ENCODE measurements around the gene NCBP2L. TPM values are rescaled to one million over a fixed set of nuclear protein-coding genes. Genes with fewer than 3 reads are reported as not detected.

The NCBP2L gene
- total RNA-seq, 1 donor from 2014 or later = not detected

DNA sequence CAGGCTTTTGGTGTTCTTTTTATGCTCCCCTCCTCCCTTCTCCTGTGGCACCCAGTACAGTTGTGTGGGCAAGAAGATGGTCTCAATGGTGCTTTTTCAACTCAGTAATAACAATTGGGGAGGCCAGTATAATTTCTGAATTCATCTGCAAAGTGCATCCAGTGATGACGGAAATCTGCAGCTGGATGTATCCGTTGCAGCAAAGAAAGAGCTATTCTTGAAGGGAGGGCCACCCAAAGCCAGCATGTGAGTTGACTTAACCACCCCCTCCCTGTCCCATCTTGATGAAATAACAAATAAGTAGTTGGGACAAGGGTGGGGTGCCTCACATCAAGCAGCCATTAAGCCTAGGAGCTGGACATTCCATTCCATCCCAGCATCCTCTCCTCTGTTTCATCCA lies 32.7 kb upstream of the NCBP2L start:
- peaks cover 82% of the 10 kb centered on the region for H3K4me1 ChIP-seq
- TF ChIP-seq, protein P1, sequence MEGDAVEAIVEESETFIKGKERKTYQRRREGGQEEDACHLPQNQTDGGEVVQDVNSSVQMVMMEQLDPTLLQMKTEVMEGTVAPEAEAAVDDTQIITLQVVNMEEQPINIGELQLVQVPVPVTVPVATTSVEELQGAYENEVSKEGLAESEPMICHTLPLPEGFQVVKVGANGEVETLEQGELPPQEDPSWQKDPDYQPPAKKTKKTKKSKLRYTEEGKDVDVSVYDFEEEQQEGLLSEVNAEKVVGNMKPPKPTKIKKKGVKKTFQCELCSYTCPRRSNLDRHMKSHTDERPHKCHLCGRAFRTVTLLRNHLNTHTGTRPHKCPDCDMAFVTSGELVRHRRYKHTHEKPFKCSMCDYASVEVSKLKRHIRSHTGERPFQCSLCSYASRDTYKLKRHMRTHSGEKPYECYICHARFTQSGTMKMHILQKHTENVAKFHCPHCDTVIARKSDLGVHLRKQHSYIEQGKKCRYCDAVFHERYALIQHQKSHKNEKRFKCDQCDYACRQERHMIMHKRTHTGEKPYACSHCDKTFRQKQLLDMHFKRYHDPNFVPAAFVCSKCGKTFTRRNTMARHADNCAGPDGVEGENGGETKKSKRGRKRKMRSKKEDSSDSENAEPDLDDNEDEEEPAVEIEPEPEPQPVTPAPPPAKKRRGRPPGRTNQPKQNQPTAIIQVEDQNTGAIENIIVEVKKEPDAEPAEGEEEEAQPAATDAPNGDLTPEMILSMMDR (IDR thresholded peaks at IDR 0.05; ENCODE audit: borderline replicate concordance) = no peak
- no peak overlapping the region for H3K27ac ChIP-seq (replicated peaks)
- H3K27me3 ChIP-seq (ENCODE audit: low read depth) = no peaks in the 10 kb centered on the region
- intact Hi-C loops (cut with micrococcal nuclease) = no loop called here
- no peak overlapping the region for H3K4me3 ChIP-seq
- DNase-seq = no peak
- no peaks in the 10 kb centered on the region for H3K9me3 ChIP-seq (replicated peaks)
- H3K36me3 ChIP-seq = no peaks in the 10 kb centered on the region

DNA sequence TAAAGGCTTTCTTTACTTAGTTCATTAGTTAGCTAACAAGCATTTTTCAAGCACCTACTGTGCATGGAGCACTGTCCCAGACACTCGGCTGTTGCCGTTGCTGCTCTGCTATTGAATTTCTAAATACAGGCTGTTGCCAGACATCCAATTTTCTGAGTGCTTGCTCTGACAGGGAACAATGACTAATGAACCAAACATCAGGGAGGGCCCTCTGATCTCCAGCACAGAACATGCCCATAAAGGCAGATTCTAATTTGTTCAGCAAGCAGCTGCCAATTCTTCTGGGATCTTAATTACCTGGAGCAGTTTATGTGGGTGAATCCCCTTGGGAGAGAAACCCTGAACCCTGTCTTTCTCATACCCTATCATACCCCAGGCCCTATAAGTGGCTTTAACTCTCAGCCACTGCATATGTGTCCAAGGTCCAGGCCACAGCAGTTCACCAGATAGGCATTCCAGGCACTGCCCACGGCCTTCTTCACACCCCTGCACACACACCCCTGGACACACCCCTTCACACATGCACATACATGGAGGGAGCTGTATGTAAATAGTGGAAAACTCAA lies 29.9 kb upstream of the NCBP2L start:
- Histone ChIP-seq H3K27ac (replicated peaks) (peak overlapping the region; percentile 87), H3K4me1 (peaks cover 82% of the 10 kb centered on the region), H3K9me3 (replicated peaks) (no peaks in the 10 kb centered on the region), H3K4me3 (no peak overlapping the region), H3K27me3 (ENCODE audit: low read depth) (no peaks in the 10 kb centered on the region), H3K36me3 (no peaks in the 10 kb centered on the region)
- intact Hi-C loops (cut with micrococcal nuclease) = no loop called here
- TF ChIP-seq, protein P1 (IDR thresholded peaks at IDR 0.05; ENCODE audit: borderline replicate concordance) = no peak
- no peak for DNase-seq

DNA sequence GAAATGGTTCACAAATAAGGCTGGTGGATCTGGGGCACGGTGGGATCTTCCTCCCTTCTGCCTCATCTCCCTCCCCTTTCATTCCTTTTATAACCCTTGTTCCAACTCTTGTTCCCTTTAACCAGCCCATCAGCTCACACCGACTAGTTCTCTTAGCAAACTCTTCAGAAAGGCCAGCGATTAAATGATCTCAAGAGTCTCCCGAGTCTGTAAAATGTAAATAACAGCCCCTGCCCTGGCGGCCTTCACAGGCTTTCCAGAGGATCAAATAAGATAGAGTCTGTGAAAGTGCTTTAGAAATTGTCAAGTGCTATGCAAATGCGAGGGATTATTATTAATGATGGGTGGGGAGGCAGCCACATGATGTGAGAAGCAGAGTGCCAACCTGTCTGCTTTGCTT lies 29.0 kb upstream of the NCBP2L start:
- Histone ChIP-seq H3K4me1 (peaks cover 82% of the 10 kb centered on the region), H3K27me3 (ENCODE audit: low read depth) (no peaks in the 10 kb centered on the region), H3K27ac (replicated peaks) (peak overlapping the region; percentile 87), H3K4me3 (no peak overlapping the region), H3K36me3 (no peaks in the 10 kb centered on the region), H3K9me3 (replicated peaks) (no peaks in the 10 kb centered on the region)
- no peak for DNase-seq
- TF ChIP-seq, protein P1 (IDR thresholded peaks at IDR 0.05; ENCODE audit: borderline replicate concordance) = no peak
- intact Hi-C loops (cut with micrococcal nuclease) = no loop called here

DNA sequence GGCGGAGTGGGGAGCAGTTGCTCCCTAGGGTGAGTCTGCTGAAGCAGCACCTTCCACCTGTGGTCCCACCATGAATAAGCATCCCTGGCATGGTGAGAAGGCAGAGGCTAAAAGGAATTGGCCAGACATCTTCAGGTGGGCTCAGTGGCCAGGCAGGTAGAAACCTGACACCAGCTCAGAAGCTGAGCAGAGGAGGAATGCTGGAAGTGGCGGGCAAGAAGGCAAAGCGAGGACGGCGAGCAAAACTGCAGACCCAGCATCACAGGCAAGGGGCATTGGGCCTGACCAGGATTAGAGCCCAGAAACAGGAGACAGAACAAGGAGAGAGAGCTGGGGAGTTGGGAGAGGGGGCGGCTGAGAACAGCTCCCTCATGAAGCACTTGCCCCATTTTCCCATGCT lies 27.3 kb upstream of the NCBP2L start:
- H3K9me3 ChIP-seq (replicated peaks) = no peaks in the 10 kb centered on the region
- peaks cover 84% of the 10 kb centered on the region for H3K4me1 ChIP-seq
- H3K36me3 ChIP-seq = no peaks in the 10 kb centered on the region
- H3K27ac ChIP-seq (replicated peaks) = peak overlapping the region; percentile 70
- intact Hi-C loops (cut with micrococcal nuclease) = no loop called here
- TF ChIP-seq, protein P1 (IDR thresholded peaks at IDR 0.05; ENCODE audit: borderline replicate concordance) = no peak
- no peak for DNase-seq
- H3K4me3 ChIP-seq = no peak overlapping the region
- no peaks in the 10 kb centered on the region for H3K27me3 ChIP-seq (ENCODE audit: low read depth)

DNA sequence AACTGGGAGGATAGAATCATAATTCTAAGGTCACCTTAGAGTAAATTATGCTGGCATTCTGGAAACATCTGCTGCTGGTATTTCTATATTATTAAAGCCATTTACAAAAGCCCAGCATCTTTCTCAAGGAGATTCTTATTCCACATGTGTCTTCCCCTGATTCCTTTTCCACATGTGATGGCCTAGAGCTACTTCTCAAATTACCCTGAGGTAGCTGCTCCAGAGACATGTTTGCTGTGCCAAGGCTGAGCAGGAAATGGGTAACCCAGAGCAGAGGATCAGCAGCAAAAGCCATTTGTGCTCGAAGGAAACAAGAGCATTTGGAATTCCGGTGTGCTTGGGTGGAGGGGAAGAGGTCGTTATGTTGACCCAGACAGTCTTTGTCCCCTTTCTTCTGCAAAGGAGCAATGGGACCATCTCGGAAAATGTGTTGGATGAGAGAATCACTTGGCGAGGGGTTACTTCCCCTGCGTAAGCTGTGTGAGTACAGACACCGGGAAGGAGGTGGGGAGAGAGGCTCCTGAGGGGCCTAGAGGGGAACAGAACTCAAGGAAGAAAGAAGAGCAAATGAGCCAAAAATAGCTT lies 26.6 kb upstream of the NCBP2L start:
- DNase-seq = no peak
- Histone ChIP-seq H3K27me3 (ENCODE audit: low read depth) (no peaks in the 10 kb centered on the region), H3K9me3 (replicated peaks) (no peaks in the 10 kb centered on the region)

More for the DNA sequence above, 26.6 kb upstream of the NCBP2L start:
- TF ChIP-seq, protein P1 (IDR thresholded peaks at IDR 0.05; ENCODE audit: borderline replicate concordance) = no peak
- intact Hi-C loops (cut with micrococcal nuclease) = no loop called here
- Histone ChIP-seq H3K4me1 (peaks cover 84% of the 10 kb centered on the region), H3K27ac (replicated peaks) (peak overlapping the region; percentile 70), H3K4me3 (no peak overlapping the region), H3K36me3 (no peaks in the 10 kb centered on the region)

Data from left ventricle myocardium inferior (tissue), 1 donor.